OCI-LY3 (cell line): ENCODE measurements around the gene EAF1.

Source experiments
- H2AFZ ChIP-seq: fragments of 200-600, 300-600 bp; shearing (Covaris generic); 2 replicates; pipeline ENCODE4 v1.6.0; 2014; ENCODE audit warnings: antibody characterized with exemption, low read depth, low read length
- H3K27ac ChIP-seq: fragments of 200-600, 300-600 bp; sonication (generic); 2 replicates; pipeline ENCODE4 v1.5.1; 2014; ENCODE audit warnings: mild to moderate bottlenecking, low read length, moderate library complexity, mixed read lengths
- H3K27me3 ChIP-seq: fragments of 200-600, 300-600 bp; sonication (generic); 2 replicates; pipeline ENCODE4 v1.6.1; 2014; ENCODE audit warnings: low read depth, low read length, mixed read lengths
- H3K36me3 ChIP-seq: fragments of 200-600, 300-600 bp; sonication (generic); replicated peaks from 2 replicates; pipeline ENCODE3; 2014; ENCODE audit warnings: low read depth, low read length, mixed read lengths
- H3K4me1 ChIP-seq: fragments of 300-600, 200-600 bp; sonication (generic); 2 replicates; pipeline ENCODE4 v1.6.1; 2014; ENCODE audit warnings: low read length, mixed read lengths
- H3K4me2 ChIP-seq: fragments of 200-600, 300-600 bp; sonication (generic); 2 replicates; pipeline ENCODE4 v1.6.1; 2014; ENCODE audit warnings: low read length, mixed read lengths
- H3K4me3 ChIP-seq: fragments of 300-600, 200-600 bp; sonication (generic); 2 replicates; pipeline ENCODE4 v1.5.1; 2014; ENCODE audit warnings: antibody characterized with exemption, mild to moderate bottlenecking, low read length, moderate library complexity
- H3K79me2 ChIP-seq: fragments of 300-600, 200-600 bp; shearing (Covaris generic); 2 replicates; pipeline ENCODE4 v1.6.1; 2014; ENCODE audit warnings: mild to moderate bottlenecking, low read length, mixed read lengths
- H3K9ac ChIP-seq: fragments of 300-600, 200-600 bp; shearing (Covaris generic); 2 replicates; pipeline ENCODE4 v1.6.0; 2014; ENCODE audit warnings: mild to moderate bottlenecking, low read length, moderate library complexity
- H3K9me3 ChIP-seq: fragments of 200-600, 300-600 bp; shearing (Covaris generic); 2 replicates; pipeline ENCODE4 v1.6.1; 2014; ENCODE audit warnings: low read length, mixed read lengths; ENCODE audit not compliant: insufficient read depth
- H4K20me1 ChIP-seq: fragments of 200-600, 300-600 bp; sonication (generic); 2 replicates; pipeline ENCODE4 v1.6.1; 2016; ENCODE audit warnings: low read length, mixed read lengths; ENCODE audit not compliant: insufficient read depth
- CTCF ChIP-seq: fragments of 200-600, 300-600 bp; sonication (generic); IDR thresholded peaks from 2 replicates; pipeline ENCODE4 v1.5.1; 2014; ENCODE audit warnings: antibody characterized with exemption, low read length, low read depth
- EZH2phosphoT487 ChIP-seq: fragments of 200-600 bp; shearing (Covaris generic); IDR thresholded peaks from 2 replicates; pipeline ENCODE4 v1.6.1; 2018; ENCODE audit warnings: antibody characterized with exemption, mixed run types, low read depth

The EAF1 gene

GRCh38 chr3:15431256-15431837 lies 3.9 kb downstream of the EAF1 start:
- no peak overlapping the region for H3K4me3 ChIP-seq
- peaks cover 44% of the 10 kb centered on the region for H3K79me2 ChIP-seq
- H3K27me3 ChIP-seq: no peaks in the 10 kb centered on the region
- H4K20me1 ChIP-seq: peaks cover 10% of the 10 kb centered on the region; the same call in 1 of the 2 replicates
- H2AFZ ChIP-seq: no peak overlapping the region
- H3K9me3 ChIP-seq: no peaks in the 10 kb centered on the region
- TF ChIP-seq EZH2phosphoT487: no peak
- TF ChIP-seq CTCF: no peak
- peaks cover 39% of the 10 kb centered on the region for H3K36me3 ChIP-seq
- no peak overlapping the region for H3K27ac ChIP-seq
- no peak overlapping the region for H3K9ac ChIP-seq
- peaks cover 19% of the 10 kb centered on the region for H3K4me1 ChIP-seq
- H3K4me2 ChIP-seq: no peak overlapping the region

GRCh38 chr3:15433531-15433930 lies 6.1 kb downstream of the EAF1 start:
- Histone ChIP-seq H3K36me3 (peaks cover 53% of the 10 kb centered on the region), H3K9me3 (no peaks in the 10 kb centered on the region), H3K9ac (no peak overlapping the region), H2AFZ (no peak overlapping the region), H3K27me3 (no peaks in the 10 kb centered on the region), H3K27ac (no peak overlapping the region), H3K4me2 (no peak overlapping the region), H3K4me3 (no peak overlapping the region), H3K4me1 (peaks cover 14% of the 10 kb centered on the region), H3K79me2 (peaks cover 22% of the 10 kb centered on the region), H4K20me1 (peaks cover 10% of the 10 kb centered on the region; the same call in 1 of the 2 replicates)
- TF ChIP-seq CTCF: no peak

- Histone ChIP-seq H3K9me3 (no peaks in the 10 kb centered on the region), H3K27ac (no peak overlapping the region), H4K20me1 (no peaks in the 10 kb centered on the region), H3K4me3 (no peak overlapping the region), H3K36me3 (peaks cover 63% of the 10 kb centered on the region), H2AFZ (no peak overlapping the region), H3K27me3 (no peaks in the 10 kb centered on the region), H3K4me2 (no peak overlapping the region), H3K79me2 (peaks cover 10% of the 10 kb centered on the region), H3K4me1 (peaks cover 10% of the 10 kb centered on the region), H3K9ac (no peak overlapping the region)
- TF ChIP-seq CTCF (no peak), EZH2phosphoT487 (no peak)
These were observed 7.4 kb downstream of the EAF1 start for GRCh38 chr3:15434756-15435155.

- Histone ChIP-seq H3K36me3 (peaks cover 70% of the 10 kb centered on the region), H4K20me1 (no peaks in the 10 kb centered on the region), H2AFZ (no peak overlapping the region), H3K4me1 (peaks cover 10% of the 10 kb centered on the region), H3K27ac (no peak overlapping the region), H3K9ac (no peak overlapping the region), H3K4me3 (no peak overlapping the region), H3K79me2 (no peaks in the 10 kb centered on the region), H3K27me3 (no peaks in the 10 kb centered on the region), H3K9me3 (no peaks in the 10 kb centered on the region), H3K4me2 (no peak overlapping the region)
- TF ChIP-seq CTCF (no peak), EZH2phosphoT487 (no peak)
These were observed 8.8 kb downstream of the EAF1 start for GRCh38 chr3:15436246-15436645.
